ENCODE measurements around the gene SMAP2.
"Not testable (repeated sequence)": the region's sequence is repeated elsewhere in the genome, so short reads cannot be mapped to it uniquely, and the experiment has no call there.

Gene SMAP2

DNA sequence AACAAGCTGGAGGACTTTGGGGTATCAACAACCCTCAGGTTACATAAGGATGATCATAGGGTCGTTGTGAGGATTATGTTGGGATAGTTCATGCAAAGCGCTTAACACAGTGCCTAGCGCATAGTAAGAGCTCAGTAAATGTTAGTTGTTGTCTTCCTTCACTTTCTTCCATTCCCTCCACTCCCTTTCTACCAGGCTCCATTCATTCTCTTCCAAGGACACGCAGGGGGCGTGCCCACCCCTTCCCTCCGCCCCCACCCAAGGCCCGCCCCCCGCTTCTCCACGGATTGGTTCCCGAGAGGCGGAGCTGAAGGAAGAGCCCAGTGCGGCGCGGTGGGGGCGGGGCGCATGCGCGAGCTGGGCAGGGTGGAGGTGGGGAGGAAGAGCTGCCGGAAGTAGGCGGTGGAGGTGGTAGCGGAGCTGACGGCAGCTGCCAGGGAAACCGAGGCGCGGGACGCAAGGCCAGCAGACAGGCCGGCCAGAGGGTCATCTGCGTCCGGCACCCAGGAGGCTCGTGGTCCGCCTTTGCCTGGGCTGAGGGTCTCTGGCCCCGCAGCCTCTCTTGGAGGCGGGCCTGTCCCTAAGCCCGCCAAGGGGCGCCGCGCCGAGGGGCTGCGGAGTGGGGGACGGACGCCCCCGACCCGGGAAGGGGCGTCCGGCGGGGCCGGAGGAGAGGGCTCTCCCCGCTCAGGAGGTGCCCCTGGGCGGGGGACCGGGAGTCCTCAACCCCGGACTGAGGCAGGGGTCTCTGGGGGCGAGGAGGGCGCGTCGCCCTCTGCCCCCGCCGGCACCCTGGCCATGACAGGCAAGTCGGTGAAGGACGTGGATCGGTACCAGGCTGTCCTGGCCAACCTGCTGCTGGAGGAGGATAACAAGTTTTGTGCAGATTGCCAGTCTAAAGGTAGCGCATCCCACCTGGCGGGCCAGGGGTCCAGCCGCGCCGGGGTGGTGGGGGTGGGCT is at the start of gene SMAP2:
SMAP2 (plus strand) TSS at position 405 of the 961 bp plus-strand sequence; CDS start at position 799, 394 bp downstream.
- peak; percentile 94 for DNase-seq

DNA sequence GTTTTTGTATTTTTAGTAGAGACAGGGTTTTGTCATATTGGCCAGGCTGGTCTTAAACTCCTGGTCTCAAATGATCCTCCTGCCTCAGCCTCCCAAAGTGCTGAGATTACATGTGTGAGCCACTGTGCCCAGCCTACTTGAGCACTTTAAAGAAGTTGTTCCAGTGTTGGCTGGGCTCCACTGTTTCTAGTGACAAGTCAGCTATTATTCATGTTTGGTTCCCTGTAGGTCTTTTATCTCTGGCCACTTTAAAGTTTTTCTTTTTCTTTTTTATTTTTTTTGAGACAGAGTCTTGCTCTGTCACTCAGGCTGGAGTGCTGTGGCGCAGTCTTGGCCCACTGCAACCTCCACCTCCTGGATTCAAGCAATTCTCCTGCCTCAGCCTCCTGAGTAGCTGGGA is 42.1 kb upstream of the SMAP2 start:
- not testable (repeated sequence) for DNase-seq

DNA sequence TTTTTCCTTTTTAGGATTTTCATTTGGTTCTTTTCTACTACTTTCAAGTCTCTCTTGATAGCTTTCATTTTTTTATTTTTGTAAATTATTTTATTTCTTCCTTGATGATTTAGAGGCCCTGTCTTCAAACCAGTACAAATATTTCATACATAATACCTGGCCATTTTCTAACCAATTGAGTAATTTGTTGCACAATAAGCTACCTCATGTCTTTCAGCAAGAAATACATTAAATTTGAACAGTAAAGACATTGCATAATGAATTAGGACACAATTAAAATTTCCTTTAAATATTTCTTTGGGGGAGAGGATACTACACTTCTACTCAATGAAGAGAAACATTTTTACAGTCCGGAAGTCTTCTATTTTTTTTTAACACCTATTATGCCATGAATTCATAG is 40.8 kb upstream of the SMAP2 start:
- DNase-seq = no peak

DNA sequence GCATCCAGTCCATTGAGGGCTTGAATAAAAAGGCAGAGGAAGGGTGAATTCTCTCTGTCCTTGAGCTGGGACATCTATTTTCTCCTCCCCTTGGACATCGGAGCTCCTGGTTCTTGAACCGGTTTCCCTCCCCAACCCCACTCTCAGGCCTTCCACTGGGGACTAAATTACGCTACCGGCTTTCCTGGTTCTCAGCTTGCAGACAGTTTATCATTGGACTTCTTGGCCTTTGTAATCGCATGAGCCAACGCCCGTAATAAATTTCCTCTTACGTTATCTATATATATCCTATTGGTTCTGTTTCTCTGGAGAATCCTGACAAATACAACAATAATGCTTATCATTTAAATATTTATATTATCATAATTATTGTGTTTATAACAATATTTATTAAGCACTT is 36.1 kb upstream of the SMAP2 start:
- DNase-seq = no peak

DNA sequence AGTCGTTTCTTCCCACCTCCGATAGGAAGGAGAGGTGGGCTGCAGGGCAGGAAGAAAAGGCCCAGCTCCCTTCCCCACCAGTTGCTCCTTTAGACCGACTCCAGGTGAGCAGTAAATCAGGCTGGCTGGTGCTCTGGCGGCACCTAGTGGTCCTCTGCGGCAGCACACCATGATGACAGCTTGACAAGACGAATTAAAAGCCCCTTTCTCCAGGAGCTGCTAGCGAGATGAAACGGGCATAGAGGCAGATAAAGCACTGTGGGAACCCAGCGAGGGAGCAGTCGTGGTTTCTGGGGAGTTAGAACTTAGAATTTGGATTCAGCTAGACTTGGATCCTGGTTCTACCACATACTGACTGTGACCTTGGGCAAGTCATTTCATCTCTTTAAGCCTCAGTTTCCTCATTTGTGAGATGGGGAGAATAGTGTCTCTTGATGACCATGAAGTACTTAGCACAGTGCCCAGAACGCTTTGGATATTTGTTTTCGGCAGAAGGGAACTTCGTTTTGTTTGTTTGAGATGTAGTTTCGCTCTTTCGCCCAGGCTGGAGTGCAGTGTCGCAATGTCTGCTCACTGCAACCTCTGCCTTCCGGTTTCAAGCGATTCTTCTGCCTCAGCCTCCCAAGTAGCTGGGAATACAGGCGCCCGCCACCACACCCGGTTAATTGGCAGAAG is 34.6 kb upstream of the SMAP2 start:
- peak; percentile 79 for DNase-seq

DNA sequence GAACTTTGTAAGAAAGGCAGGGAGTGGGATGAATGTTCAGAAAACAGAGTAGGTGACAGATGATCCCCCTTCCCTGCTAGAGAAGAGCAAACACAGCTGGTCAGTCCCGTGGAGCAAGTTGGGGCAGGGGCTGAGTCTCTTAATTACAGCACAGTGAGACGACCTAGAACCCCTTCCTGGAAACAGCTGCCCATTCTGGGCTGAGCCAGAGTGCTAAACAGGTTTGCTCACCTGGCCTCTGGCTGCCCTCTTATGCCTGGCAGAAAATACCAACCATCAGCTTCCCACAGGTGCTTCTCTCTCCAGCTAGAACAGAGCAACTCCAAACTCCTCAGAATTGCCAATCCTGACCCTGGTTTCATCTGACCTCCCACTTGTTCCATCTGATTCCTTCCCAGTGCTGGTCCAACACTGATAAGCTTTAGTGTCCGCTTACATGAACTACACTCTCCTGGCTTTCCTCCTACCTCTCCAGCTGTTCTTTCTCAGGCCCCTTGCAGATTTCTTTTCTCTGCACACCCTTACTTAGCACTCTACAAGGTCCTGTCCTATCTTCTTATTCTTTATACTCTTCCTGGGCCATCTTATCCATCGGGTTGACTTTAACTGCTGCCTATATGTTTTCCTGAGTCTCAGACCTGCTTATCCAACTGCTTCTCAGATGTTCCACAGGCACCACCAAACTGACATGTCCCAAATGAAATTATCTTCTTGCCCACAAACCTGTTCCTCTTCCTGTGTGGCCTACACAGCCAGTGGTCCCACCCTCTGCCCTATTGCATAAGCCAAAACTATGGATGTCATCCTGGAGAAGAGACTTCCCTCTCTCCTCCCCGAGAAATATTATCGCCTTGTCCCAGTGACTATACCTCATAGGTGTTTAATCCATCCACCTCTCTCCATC is 33.9 kb upstream of the SMAP2 start:
- DNase-seq = no peak

DNA sequence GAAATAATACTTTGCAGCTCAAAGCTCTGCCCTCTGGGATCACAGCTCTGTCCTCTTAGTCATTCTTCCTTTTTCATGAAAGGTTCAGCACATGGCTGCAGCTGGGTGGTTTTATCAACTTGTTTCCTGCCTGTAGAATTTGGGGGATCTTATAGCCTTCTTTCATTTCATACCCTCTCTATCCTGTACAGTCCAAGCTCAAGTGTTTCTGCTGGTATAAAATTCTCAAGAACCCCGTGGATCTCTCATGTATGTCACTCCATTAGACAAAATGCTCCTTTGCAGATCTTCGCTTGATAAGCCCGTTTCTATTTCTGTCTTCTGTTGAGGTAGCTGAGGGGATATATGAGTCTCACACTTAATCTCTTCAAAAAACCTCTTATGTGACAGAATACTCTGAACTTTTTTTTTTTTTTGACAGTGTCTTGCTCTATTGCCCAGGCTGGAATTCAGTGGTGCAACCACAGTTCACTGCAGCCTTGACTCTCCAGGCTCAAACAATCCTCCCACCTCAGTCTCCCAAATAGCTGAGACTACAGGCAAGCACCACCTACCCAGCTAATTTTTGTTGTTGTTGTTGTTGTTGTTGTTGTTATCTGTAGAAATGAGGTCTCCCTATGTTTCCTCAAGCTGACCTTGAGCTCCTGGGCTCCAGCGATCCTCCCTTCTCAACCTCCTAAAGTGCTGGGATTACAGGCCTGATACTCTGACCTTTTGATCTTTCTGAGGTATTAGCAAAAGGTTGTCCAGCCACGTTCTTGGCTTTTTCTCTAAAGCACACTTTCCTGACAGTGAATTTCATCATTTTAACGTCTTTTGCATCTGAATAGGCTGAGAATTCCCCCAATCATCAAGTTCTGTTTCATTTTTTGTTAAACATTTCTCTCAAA is 31.8 kb upstream of the SMAP2 start:
- DNase-seq = no peak

DNA sequence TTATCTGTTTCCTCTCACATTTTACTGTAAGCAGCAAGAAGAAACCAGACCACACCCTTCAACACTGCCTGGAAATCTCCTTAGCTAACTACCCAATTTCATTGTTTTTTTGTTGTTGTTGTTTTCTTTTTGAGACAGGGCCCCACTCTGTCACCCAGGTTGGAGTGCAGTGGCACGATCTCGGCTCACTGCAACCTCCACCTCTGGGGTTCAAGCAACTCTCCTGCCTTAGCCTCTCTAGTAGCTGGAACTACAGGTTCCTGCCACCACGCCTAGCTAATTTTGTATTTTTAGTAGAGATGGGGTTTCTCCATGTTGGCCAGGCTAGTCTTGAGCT is 31.2 kb upstream of the SMAP2 start:
- DNase-seq = not testable (repeated sequence)

DNA sequence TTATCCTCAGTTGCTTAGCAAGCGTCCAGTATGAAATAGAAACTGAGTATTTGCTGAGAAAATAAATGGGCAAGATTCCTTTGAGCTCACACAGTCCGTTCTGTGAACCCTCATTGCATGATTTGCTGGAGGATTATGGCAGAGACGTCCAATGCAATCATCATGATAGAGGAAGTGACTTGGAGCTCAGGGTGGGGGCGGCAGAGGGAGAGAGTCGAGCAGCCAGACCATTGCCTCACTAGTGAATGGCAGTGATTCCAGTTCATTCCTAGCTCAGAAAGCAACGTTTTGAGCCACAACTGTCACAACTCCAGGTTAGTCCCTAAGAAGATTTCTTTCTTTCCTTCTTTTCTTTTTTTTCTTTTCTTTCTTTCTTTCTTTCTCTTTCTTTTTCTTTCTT is 28.9 kb upstream of the SMAP2 start:
- DNase-seq = no peak

DNA sequence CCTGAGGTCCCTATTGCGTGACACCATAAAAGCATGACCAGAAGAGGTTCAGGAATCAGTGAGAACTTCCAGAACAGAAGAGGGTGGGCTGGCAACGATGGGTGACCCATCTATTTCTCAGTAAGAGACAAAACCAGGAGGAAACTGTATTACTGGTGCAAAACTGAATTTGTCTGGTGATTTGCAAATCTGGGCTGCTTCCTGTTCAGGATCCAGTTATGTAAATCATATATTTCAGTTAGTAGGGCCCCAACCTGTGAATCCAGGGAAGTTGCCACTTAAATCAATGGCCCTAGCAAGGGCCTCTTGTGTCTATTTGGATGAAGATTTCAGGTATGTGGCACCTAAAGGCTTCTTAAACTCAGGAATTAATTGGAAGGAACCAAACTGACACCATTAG is 23.1 kb upstream of the SMAP2 start:
- no peak for DNase-seq

DNA sequence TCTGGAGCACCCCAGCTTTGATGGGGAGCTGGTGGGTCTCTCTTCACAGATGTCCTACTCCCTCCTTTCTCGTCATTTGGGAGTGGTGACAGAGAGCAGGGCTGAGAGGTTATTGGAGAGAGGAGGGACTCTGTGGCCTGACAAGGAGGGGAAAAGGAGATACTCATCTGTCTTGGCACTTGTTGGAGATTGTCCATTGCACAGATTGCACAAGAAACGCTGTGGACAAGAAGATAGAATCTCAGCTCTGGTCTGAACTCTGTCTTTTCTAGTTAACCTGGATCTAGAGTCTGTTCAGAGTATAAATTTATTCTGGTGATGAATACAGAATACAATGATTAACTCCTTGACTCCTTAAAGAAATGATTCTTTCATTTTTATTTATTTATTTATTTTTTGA is 22.4 kb upstream of the SMAP2 start:
- no peak for DNase-seq

DNA sequence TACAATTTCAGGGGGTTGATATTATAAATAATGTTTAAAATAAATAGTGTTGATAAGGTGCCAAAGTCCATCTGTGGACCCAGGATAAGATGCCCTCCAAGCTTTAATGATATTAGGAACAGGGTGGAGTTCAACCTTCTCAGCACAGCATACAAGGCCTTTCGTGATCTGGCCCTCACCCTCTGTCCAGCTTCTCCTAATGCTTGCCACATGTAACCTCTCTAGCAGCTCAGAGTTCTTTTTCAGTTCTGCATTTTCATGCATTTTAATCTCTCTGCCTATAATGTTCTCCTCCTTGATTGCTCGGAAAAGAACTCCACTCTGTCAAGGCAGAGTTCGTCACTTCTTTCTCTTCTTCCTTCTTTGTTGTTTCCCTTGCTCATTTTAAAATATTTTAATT is 21.4 kb upstream of the SMAP2 start:
- no peak for DNase-seq

DNA sequence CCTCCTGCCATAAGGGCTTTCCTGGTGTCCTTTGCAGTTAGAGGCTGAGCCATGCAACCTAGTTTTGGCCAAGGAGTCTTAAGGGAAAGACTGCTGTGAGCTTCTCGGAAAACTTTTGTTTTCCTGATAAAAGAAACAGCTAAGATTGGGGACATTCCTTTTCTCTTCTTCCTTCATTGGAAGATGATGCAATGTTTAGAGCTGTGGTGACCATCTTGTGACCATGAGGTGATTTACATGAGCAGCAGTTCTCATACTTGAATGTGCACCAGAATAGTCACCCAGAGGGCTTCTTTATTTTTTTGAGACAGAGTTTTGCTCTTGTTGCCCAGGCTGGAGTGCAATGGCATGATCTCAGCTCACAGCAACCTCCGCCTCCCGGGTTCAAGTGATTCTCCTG is 20.4 kb upstream of the SMAP2 start:
- no peak for DNase-seq

DNA sequence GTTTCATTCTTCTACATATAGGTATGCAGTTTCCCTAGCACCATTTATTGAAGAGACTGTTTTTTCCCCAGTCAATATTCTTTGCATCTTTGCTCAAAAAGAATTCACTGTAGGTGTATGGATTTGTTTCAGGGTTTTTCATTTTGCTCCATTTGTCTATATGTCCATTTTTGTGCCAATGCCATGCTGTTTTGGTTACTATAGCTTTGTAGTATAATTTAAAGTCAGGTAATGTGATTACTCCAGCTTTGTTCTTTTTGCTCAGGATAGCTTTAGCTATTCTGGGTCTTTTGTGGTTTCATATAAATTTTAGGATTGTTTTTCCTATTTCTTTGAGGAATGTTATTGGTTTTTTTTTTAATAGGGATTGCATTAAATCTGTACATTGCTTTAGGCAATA is 15.9 kb upstream of the SMAP2 start:
- DNase-seq = no peak

DNA sequence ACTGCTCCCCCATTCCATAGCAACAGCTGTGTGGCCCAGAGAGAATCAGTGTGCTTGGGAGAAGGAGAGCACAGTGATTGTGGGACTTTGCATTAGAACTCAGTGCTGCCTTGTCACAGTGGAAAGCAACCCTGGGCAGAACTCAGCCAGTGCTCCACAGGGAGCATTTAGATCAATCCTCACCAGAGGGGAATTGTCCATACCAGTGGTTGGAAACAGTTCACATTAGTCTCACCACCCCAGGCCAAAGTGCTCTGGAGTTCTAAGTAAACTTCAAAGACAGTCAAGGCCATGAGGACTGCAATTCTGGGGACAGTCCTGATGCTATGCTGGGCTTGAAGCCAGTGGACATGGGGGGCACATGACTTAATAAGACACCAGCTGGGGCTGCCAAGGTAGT is 12.9 kb upstream of the SMAP2 start:
- no peak for DNase-seq

DNA sequence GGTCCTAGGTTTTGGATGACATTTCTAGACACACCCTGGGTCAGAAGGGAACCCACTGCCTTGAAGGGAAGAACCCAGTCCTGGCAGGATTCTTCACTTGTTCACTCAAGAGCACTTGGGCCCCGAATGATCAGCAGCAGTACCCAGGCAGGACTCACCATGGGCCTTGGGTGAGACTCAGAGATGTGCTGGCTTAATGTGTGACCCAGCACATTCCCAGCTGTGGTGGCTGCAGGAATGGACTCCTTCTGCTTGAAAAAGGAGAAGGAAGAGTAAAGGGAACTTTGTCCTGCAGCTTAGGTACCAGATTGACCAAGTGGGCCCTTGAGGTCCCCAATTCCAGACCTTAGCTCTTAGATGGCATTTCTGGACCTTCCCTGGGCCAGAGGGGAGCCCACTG is 12.3 kb upstream of the SMAP2 start:
- DNase-seq = no peak

DNA sequence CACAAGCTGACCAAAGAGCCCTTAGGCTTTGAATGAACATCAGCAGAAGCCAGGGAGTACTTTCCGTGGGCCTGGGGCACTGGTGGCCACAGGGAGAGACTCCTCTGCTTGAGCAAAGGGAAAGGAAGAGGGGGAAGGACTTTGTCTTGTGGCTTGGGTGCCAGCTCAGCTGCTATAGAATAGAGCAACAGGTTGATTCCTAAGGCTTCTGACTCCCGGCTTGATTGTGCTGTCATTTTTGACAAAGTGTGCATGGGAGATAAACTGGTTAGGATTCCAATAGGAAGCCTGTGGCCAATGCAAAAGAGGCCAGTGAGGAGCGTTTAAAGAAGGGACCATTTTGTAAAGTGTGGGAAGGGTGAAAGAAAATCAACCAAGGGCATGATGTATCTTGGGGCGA is 11.9 kb upstream of the SMAP2 start:
- DNase-seq = no peak

DNA sequence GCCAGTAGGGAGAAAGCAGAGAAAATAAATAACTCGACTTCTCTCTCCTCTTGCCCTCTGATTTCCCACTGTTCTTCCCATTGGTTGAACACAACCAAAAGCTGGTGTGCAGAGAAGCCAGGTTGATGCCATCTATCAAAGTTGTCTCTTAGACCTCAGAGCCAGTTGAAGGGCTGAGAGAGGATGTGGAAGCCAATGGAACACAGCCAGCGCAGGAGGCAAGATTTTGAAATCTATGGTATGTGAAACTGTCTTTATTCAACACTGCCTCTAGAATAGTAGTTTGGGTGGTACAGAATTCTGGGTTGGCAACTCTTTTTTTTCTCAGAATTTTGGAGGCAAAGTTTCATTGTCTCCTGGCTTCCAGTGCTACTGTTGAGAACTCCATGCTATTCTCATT is 11.3 kb upstream of the SMAP2 start:
- no peak for DNase-seq

DNA sequence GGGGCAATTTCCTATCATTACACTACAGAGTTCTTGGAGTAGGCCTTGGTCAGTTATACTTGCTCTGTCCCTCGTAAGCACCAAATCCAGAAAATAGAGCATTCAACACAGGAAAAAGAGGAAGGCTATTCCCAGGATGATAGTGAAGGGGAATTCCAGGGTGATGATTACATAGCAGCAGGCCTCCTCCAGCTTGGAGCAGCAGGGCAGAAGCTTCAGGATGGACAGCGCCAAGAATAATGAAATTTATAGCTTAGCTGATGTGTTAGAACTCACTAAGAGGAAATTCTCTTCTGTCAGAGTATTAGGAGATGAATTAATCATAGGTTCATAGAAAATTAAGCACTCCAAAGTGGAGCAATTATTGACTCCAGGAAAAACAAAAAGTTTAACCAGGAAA is 10.8 kb upstream of the SMAP2 start:
- DNase-seq = no peak

DNA sequence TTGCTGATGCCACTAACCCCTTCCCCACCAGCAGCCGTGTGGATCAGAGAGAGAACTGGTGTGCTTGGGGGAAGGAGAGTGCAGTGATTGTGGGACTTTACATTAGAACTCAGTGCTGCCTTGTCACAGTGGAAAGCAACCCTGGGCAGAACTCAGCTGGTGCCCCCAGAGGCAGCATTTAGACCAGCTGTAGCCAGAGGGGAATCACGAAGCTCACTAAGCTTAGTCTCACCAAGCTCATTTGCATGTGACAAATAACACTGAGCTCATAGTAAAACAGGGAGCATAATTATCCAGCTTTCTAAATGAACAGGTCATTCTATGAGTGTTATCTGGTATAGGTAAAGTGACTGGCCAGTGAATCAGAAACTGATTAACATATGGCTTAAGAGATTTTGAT is 9.8 kb upstream of the SMAP2 start:
- no peak for DNase-seq

DNA sequence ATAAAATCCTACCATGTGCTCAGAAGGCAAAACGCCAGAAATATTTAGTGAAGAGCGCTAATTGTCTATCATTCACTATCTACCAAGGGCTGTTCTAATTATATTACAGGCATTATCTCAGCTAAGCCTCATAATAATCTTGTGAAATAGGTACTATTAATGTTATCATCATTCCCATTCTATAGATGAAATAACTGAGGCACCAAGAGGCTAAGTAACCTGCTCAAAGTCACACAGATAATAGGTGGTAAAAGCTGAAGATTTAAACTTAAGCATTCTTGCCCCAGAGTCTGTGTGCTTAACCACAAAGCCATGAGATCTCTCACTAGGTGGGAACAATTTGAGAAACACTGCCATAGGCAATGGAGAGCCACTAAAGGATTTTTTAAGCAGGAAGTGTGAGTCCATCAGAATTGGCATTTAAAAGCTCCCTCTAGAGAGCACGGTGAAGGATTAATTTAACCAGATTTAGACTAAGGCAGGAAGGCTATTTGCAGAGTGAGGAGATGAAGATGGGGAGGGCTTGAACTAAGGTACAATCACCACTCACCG is 1.7 kb upstream of the SMAP2 start:
- DNase-seq = no peak

Data from stimulated activated naive CD4-positive, alpha-beta T cell treated with Interleukin-2 at 50 U/mL for 16 hours (primary cell).